GM21381 (cell line): ENCODE data around the gene PP2D1.
"Not testable (repeated sequence)": the region's sequence is repeated elsewhere in the genome, so short reads cannot be mapped to it uniquely, and the experiment has no call there.

Experiments used
- ATAC-seq: cut with Tn5 transposase; IDR thresholded peaks from one replicate; pipeline ENCODE4 v1.9.1; 2021; ENCODE audit warnings: mild to moderate bottlenecking, moderate library complexity; ENCODE audit not compliant: unreplicated experiment

PP2D1 gene

DNA sequence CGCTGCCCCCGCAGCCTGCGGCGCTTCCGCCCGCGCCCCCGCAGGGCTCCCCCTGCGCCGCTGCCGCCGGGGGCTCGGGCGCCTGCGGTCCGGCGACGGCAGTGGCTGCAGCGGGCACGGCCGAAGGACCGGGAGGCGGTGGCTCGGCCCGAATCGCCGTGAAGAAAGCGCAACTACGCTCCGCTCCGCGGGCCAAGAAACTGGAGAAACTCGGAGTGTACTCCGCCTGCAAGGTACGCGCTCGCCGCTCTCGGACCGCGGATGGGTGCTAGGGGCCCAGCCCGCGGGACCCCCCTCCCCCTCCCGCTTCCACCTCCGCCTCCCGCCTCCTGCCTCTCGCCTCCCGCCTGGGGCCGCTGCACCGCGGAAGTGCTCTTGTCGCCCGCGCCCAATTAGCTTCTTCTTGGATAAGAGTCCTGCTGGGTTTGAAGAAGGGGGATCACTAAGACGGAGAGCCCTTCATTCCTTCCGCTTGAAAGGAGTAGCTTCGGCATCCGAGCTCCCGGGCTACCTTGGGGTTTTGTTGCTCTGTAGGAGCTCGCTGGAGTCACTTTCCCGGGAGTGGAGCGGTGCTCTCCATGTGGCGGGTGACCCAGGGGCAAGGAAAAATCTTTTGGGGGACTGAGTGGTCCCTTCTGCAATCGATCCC is 28.6 kb upstream of the PP2D1 start:
- ATAC-seq: peak; percentile 42

DNA sequence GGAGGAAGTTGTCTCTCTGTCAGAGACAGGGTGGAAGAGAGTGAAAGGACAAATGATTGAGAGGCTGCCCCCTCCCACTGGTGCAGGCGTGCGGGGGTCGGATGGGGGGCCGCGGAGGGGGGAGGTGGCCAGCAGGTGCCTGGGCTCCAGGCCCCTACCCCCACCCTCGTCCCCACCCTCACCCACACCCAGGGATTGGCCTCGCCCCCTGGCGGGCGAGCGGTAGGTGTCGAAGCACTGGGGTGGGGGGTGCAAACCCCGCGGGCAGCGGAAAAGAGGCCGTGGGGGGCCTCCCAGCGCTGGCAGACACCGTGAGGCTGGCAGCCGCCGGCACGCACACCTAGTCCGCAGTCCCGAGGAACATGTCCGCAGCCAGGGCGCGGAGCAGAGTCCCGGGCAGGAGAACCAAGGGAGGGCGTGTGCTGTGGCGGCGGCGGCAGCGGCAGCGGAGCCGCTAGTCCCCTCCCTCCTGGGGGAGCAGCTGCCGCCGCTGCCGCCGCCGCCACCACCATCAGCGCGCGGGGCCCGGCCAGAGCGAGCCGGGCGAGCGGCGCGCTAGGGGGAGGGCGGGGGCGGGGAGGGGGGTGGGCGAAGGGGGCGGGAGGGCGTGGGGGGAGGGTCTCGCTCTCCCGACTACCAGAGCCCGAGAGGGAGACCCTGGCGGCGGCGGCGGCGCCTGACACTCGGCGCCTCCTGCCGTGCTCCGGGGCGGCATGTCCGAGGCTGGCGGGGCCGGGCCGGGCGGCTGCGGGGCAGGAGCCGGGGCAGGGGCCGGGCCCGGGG is 27.9 kb upstream of the PP2D1 start, which contains the start of gene KAT2B:
KAT2B (plus strand) TSS at position 682 of the 783 bp plus-strand sequence; CDS start at position 714, 32 bp downstream.
- ATAC-seq: peak; percentile 53

DNA sequence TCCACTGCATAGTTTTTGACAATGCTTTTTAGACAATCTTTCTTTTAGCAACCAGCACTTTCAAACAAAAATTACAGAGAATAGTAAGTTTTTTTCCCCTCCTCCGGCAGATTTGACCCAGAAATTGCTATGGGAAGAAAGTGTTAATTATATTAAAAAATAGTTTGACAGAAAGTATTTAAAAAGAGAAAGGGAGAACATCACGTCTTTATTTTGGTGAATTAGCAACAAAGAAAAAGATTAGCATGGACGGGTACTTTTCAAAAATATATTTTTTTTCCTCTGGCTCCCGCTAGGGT is 27.4 kb upstream of the PP2D1 start:
- ATAC-seq: no peak

DNA sequence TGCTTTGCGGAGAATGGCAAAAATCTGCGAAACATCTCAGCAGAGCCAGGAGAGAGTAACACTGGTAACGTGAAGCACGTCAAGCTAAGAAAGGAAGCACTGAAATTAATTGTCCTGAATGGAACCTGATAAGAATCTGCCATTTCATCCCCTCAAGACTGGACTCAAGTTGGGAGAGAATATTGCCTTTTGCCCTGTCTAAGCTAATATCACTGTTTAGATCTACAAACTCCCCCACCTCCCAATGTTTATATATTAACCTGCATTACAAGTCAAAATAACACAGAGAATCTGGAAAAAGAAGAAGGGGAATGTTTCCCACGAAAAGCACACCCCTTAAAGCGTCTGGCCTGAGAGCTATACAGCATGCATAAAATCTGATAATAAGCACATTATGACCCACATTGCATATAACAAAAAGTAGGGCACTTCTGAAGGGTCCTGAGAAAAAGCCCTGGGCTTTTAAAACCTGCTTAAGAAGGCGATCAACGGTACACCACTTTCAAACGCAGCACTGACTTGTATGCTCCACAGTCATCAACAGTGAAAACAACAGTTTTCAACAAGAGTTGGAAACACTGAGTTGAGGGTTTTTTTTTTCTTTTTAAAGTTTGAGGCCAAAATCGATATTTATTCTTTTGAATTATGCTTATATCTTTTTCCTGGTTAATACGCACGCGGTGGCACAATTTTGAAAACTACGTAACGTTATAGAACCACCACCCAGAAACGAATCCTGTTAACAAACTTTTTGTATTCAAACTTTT is 26.8 kb upstream of the PP2D1 start:
- no peak for ATAC-seq

DNA sequence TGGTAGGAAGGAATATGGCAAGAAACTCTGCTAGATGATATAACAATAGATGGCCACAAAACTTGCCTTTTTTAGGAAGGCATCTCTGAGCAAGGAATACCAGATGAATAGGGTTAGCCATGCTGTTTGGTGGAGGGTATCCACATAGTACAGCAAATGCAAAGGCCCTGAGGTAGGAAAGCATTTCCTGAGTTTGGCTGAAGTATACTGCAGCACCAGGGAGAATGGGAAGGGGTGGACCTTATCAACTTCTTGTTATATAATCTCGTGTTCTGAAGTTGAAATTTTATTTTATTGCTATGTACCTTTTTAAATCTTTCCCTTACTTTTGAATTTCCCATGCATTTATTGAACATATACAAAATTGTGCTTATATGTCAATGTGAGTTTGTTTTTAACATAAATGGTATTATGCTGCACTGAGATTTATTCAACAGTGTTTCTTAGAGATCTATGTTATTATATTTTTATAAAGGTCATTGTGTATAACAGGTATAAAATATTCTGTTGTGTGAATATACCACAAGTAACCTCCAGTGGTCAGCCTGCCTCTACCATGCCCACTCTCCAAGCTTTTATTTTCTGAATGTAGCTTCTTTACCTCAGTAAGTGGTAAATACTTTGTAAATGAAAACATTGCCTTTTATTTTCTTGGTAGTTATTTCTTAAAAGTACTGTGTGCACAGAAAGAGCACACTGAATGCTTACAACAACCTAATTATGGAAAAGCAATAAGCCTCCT is 25.4 kb upstream of the PP2D1 start:
- ATAC-seq: no peak

DNA sequence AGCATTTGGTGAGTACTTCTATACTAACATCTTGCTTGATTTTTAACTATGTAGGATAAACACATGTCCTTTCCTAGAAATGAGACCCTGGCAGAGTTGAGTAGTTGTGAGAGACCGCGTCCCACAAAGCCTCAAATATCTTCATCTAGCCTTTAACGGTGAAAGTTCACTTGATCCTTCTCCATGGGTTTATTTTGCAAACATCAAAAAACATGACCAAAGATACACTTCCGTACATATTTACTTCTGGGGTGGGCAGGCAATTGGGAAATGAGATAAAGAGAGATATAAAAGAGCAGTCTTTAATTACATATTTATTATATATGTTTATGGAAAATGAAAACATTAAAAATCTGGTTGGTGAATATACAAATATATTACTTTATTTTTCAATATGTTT is 23.0 kb upstream of the PP2D1 start:
- no peak for ATAC-seq

DNA sequence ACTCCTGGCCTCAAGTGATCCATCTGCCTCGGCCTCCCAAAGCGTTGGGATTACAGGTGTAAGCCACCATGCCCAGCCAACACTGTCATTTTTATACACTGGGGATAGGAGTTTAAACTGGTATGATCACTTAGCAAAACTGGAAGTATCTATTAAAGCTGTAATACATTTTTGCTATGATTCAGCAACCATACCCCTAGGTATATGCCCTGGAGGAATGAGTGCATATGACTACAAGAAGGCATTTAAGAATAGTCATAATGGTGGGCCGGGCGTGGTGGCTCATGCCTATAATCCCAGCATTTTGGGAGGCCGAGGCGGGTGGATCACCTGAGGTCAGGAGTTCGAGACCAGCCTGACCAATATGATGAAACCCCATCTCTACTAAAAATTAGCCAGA is 19.9 kb upstream of the PP2D1 start:
- ATAC-seq: not testable (repeated sequence)

DNA sequence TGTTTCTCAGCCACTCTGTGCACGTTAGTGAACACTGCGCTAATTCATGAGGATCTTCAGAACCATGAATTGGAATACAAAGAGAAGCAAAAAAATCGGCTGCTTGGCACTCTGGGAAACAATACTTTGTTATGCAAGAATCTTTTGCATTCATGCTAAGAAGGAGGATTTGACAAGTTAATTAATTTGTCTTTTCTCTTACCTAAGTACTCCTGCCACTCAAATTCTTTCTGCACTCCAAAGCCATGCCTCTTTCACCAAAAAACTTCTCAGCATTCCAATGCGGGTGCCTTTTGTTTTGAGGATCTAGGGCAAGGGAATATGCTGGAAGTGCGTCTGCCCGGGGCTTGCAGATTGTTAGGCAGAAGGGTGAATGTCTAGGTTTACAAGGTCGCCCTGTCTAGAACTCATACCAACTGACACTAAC is 16.9 kb upstream of the PP2D1 start:
- ATAC-seq: no peak

DNA sequence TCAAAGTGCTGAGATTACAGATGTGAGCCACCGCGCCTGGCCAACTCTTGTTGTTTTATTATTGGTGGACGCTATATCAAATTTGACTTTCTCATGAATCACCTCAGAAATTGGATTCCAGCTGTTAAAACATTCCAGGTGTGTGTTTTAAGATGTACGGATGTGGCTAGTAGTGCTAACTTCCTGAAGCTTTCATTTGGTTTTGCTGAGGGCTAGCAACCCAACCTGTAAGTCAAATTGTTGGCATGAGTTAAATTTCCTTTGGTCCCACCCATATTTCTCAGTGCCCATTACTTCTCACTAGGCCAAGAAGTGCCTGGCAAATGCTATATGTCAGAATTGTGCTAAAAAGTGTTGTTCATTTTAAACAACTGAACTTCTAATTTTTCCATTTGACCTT is 15.1 kb upstream of the PP2D1 start:
- ATAC-seq: no peak

DNA sequence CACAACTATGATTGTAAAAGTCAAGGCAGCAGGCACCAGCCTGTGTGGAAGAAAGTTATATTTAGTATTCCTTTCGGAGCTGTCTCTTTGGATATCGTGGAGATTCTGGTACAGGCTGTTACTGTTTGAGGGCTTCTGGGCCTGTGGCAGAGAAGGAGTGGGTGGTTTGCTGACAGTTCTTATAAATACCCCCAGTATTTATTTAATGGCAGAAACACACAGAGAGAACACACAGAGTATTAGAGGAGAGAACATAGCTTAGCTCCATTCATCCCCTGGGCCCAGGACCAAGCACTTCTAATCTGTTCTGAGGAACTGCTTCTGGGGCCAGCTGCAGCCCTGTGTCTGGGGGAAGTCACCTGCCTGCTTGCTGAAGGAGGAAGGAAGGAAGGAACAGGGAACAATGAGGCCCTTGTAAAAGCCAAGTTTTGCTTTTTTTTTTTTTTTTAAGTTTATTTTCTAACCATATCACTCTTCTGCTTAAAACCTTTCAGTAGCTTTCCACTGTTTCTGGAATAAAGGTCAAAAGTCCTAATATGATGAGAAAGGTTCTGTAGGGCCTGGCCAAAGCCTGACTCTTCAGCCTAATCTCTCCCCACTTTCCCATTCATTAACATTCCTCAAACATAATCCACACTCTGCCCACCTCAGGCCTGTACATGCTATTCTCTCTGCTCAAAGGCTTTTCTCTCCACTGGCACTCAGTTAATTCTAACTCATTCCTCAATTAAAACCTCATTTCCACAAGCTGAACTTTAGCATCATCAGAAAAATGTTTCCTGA is 11.8 kb upstream of the PP2D1 start:
- ATAC-seq: no peak

DNA sequence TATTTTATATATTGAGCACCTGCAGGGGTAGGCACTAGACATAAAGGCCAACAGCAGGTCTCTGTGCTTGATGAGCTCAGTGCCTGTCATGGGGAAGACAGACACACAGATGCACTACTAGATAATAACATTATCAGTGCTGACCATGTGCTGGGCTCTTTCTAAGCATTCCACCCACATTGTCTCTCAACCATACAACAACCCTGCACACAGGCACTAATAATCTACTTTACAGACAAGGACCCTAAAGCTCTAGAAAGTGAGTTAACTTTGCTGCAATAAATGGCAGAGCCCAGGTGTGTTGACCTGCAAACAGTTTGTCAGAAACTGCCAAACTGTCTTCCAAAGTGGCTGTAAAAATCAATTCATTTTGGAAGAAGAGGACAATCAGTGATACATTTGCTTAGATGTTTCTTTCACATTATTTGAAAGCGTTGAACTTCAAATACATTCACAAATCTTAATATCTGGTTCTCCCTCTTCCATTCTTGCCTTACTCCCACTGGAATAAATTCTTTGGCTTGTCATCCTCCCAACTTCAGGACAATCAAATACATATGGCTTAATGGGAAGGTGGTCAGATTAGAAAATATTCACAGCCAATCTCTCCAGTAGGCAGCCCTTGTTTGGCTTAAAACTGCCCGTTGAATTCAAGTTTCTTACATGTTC is 11.0 kb upstream of the PP2D1 start:
- no peak for ATAC-seq

DNA sequence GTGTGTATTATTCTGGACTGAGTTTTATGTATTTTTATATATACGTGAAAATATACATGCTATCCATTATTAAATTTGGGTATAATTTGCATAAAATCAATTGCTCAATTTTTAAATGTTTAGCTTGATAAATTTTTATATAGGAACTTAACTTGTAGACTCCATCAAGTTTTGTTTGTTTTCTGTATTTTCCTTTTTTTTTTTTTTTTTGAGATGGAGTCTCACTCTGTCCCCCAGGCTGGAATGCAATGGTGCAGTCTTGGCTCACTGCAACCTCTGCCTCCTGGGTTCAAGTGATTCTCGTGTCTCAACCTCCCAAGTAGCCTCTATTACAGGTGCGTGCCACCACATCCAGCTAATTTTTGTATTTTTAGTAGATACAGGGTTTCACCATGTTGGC is 4.0 kb upstream of the PP2D1 start:
- ATAC-seq: not testable (repeated sequence)

DNA sequence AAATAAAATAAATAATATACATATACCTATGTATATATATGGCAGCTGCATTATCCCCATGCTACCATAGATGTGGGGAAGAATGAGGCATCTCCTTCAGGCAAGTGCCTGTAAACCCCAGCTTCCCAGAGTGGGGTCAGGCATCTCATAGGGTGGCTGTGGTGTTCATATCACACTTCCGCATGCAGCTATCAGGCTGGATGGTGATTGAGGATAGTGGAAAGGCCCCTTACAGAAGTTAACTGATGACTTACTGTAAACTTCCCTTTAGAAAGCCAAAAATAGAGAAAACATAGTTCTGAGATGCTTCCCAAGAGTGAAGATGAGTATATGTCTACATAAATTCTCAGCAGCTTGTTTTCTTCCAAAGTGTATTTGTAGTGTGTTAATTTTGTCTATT is 3.5 kb upstream of the PP2D1 start:
- ATAC-seq: no peak

DNA sequence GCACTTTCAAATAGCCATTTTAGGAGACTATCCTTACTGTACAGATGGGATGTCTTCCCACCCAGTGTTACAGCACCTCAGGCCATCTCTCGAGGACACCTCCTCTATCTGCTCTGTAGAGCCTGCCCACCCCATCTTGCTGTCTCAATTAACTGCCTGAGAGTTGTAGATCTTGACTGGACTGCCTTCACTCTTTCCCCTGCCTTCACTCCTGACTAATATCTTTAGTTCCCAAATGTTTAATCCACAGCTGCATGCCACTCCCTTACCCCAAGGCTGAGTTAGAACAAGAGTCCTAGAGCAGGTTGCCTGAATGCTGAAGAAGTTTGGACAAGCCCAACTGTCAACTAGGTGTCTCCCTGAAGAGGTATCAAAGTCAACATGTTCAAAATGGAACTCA is 1.3 kb upstream of the PP2D1 start:
- no peak for ATAC-seq

DNA sequence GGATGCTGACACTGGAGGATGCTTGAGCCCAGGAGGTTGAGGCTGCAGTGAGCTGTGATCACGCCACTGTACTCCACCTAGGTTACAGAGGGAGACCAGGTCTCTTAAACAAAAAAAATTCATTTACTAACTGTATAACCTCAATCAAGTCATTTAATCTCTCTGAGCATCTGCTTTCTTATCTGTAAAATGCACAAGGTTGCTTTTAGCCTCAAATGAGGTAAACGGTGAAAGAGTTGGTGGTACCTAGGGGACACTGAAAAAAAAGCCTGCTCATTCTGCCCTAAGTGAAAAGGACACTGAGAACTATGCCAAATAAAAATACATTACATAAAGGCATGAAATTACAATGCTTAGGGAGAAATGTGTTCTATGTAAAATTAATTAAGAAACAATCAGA is 3.4 kb downstream of the PP2D1 start:
- no peak for ATAC-seq

DNA sequence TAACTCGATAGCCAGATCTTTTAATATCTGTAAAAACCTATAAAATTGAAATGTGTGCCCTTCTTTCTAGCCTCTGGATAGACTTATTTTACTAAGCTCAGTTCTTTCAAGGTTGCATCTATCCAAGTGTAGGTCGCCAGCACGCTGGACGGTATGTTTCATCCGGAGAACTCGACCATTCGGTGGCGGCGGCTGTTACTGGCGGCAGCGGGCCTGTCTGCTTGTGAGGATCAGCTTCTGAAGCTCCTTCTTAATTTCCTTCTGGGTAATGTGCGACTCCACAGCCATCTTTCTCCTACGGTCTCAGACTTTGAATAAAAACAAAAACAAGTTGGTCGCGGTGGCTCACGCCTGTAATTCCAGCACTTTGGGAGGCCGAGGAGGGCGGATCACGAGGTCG is 4.1 kb downstream of the PP2D1 start:
- ATAC-seq: no peak

DNA sequence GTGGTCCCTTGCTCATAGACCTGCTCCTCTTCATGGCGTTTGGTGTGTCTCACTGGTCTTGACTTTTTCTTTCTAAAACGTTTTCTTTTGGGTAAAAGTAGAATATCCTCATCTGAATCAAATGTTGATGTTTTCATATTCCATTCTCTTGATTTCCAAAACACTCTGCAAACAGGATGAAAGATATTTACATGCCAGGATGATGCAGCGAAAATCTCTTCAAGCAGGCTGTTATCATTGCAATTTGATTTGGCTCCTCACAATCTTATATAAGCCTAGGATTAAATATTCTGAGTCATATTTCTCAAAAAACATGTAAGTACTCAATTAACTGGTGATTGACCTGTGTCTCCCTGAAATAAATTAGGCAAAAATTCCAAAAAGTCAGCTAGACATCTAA is 10.1 kb downstream of the PP2D1 start:
- ATAC-seq: no peak

DNA sequence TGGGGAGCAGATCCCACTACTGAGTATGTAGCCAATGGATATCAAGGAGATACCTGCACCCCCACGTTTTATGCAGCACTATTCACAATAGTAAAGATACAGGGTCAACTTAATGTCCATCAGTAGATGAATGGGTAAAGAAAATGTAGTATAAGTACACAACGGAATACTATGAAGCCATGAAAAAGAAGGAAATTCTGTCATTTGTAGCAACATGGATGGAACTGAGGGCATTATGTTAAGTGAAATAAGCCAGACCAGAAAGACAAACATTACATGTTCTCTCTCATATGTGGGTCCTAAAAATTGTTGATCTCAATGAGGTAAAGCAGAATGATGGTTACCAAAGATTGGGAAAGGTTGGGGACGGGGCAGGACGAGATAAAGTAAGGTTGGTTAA is 14.6 kb downstream of the PP2D1 start:
- ATAC-seq: no peak

DNA sequence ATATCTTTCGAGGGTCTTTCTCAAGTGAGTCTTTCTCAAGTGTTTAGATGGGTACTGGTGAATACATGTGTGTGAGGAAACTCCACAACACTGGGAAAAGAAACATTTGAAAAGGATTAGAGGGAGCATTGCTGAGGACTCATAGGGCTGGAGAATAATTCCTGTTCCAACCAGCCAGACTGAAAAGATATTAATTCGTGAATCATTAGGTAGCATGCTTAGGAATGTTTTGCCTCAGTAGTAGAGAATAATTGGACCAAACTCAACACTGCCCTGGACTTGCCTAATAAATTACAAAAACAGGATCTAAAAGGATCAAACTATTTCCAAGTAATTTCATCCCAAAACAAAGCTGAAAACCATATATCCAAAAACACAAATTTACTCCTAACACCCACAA is 17.3 kb downstream of the PP2D1 start:
- no peak for ATAC-seq

DNA sequence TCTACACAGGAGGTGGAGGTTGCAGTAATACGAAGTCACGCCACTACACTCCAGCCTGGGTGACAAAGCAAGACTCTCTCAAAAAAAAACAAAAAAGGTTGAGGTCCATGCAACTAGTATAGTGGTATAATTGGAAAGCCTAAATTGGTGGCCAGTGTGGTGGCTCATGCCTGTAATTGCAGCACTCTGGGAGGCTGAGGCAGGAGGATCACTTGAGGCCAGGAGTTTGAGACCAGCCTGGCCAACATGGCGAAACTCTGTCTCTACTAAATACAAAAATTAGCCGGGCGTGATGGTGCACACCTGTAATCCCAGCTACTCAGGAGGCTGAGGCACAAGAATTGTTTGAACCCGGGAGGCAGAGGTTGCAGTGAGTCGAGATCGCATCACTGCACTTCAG is 23.2 kb downstream of the PP2D1 start:
- not testable (repeated sequence) for ATAC-seq
